ENCODE results near the gene CCDC89.

- TF ChIP-seq CTCF (IDR thresholded peaks at IDR 0.05) (no peak), EZH2 (IDR thresholded peaks at IDR 0.05; ENCODE audit: borderline replicate concordance, insufficient read depth, low read depth, low read length, poor library complexity, severe bottlenecking) (no peak)
Measured at GRCh38 chr11:85679576-85679975, 6.4 kb downstream of the CCDC89 start.
